AG10803 (cell line): Measurements from ENCODE around the gene C4orf33.

Experiments
- DNase-seq: peaks from one replicate; pipeline ENCODE4 v3.0.0; 2010; ENCODE audit warnings: low read depth
- H3K4me3 ChIP-seq: 2 replicates; pipeline ENCODE4 v1.5.1; 2011; ENCODE audit warnings: mild to moderate bottlenecking, low read length, control low read depth
- TF ChIP-seq, protein P1 (sequence below): conservative IDR thresholded peaks from 2 replicates; pipeline ENCODE4 v1.5.1; 2011; ENCODE audit warnings: mild to moderate bottlenecking, low read length, control low read depth, inconsistent platforms

The C4orf33 gene

GRCh38 chr4:129080129-129080528 is 15.8 kb upstream of the C4orf33 start:
- no peak overlapping the region for H3K4me3 ChIP-seq
- no peak for DNase-seq
- TF ChIP-seq, protein P1, sequence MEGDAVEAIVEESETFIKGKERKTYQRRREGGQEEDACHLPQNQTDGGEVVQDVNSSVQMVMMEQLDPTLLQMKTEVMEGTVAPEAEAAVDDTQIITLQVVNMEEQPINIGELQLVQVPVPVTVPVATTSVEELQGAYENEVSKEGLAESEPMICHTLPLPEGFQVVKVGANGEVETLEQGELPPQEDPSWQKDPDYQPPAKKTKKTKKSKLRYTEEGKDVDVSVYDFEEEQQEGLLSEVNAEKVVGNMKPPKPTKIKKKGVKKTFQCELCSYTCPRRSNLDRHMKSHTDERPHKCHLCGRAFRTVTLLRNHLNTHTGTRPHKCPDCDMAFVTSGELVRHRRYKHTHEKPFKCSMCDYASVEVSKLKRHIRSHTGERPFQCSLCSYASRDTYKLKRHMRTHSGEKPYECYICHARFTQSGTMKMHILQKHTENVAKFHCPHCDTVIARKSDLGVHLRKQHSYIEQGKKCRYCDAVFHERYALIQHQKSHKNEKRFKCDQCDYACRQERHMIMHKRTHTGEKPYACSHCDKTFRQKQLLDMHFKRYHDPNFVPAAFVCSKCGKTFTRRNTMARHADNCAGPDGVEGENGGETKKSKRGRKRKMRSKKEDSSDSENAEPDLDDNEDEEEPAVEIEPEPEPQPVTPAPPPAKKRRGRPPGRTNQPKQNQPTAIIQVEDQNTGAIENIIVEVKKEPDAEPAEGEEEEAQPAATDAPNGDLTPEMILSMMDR = no peak

DNA sequence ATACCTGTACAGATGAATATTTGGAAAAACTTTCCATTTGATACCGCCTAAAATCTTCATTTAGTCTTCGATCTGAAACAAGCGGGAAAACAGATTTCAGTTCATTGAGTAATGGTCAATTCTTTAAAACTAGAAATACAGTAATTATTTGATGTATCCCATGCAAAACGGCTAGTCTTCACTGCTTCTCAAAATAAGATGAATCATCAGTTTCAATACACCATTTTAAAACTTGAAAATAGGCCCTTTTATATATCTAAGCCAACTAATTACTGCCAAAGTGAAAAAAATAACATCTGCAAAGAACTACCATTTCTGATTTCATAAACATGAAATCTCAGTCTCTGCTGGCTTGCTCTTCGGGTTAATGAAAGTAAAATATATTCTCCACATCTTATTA is 13.7 kb upstream of the C4orf33 start:
- DNase-seq = no peak
- TF ChIP-seq, protein P1 = no peak

GRCh38 chr4:129085472-129085871 is 10.5 kb upstream of the C4orf33 start:
- no peak overlapping the region for H3K4me3 ChIP-seq
- TF ChIP-seq, protein P1 = no peak
- no peak for DNase-seq

More for the DNA sequence above, 13.7 kb upstream of the C4orf33 start:
- H3K4me3 ChIP-seq = no peak overlapping the region

DNA sequence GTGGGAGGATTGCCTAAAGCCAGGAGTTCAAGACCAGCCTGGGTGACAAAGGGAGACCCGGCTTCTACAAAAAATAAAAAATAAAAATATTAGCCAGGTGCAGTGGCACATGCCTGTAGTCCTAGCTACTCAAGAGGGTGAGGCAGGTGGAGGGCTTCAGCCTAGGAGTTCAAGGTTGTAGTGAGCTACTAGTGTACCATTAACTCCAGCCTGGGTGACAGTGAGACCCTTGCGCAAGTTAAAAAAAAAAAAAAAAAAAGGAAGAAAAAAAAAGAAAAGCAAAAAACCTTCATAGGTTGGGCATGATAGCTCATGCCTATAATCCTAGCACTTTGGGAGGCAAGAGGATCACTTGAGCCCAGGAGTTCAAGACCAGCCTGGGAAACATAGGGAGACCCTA is 8.4 kb upstream of the C4orf33 start:
- no peak for DNase-seq
- TF ChIP-seq, protein P1 = no peak
- no peak overlapping the region for H3K4me3 ChIP-seq

DNA sequence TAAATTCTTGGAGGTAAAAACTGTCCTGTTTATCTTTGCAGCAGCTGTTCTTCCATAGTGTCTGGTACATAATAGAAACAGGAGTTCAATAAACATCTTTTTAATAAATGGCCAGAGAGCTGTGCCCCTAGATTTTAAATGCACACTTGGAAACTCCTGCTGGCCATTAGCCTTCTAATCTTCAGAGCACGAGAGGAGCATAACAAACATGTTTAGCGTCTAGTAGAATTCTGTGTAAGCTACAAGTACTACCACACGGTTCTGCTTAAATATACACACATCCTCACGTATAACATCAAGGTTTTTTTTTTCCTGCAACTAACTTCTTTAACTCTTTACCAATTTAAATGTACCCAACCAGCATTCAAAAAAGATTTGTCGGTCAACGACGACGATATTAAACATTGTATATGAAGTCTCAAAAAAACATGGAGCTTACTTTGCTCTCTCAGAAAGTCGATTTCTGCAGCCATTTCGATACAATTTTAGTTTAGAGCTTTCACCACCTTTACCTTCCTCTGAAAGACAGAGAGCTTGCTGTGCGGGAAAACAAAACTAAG is 3.2 kb upstream of the C4orf33 start:
- DNase-seq = peak; percentile 7
- TF ChIP-seq, protein P1 = no peak

DNA sequence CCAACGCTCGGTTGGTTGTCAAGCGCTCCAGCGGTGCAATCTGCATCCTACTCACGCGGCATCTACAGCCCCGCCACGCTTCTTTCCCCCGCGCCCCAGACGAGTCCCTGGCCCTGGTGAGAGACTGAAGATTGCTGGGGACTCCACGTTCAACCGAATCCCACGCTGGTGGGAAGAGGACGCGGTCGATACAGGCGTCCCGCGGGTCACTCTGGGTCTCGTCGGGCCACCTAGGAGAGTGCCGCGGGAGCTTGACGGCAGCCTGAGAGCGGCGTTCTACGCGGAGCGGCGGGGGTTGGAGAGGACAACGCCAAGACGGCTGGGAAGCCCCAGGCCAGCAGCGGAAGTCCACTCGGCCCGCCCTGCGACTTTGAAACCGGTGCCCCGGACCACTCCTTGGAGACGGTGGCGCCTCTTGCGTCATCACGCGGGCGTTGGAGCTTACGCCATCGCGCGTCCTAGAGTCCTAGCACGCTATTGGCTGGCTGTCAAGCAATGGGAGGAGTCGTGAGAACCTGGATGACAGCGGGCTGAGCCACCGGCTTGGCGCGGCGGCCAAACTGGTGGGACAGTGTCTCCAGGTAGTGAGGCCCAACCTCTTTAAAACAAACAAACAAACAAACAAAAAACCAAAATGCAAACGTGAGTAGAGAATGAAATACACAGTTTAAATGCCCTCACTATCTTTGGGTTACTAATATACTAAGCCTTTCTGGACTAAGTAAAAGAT is 2.6 kb upstream of the C4orf33 start, which contains the start of gene SCLT1:
TSS of gene SCLT1 (minus strand) at position 349 of the 730 bp plus-strand sequence. CDS start 436 bp downstream, outside the sequence.
- DNase-seq = peak; percentile 97
- peak within 1 kb of the TSS; percentile 84 for H3K4me3 ChIP-seq
- TF ChIP-seq, protein P1 = no peak

More for the DNA sequence above, 3.2 kb upstream of the C4orf33 start:
- H3K4me3 ChIP-seq = peak overlapping the region; percentile 84

DNA sequence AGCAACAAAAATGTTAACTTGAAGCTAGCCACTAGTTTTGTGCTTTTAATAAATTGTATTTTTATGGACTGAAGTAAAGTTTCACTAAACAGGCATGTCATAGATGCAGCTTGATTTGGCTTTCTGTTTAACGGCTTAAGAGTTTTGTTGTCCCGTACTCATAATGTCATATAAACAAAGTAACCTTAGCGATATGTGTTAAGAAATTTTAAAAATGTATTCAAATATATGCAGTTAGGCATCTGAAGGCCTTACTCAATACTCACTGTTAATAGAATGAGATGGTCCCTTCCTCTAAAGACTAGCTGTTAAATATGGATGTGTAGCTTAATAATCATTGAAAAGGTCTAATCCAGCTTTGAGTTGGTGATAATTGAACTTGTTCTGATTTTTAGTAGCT is 1.6 kb upstream of the C4orf33 start:
- no peak overlapping the region for H3K4me3 ChIP-seq
- no peak for DNase-seq
- TF ChIP-seq, protein P1 = no peak
